BJ (cell line): ENCODE results near the gene FNDC3A. TPM values are rescaled to one million over a fixed set of nuclear protein-coding genes. Genes with fewer than 3 reads are reported as not detected.

Experiments
- CTCF ChIA-PET: fragments of 350-600 bp; formaldehyde crosslinking; extraction: SDS; loops from one replicate; lab custom pipeline; 2021; ENCODE audit warnings: antibody characterized with exemption, inconsistent platforms; lab: Yijun Ruan, JAX
- POLR2A ChIA-PET: fragments of 300-600 bp; sonication (Branson Sonifier 250); formaldehyde crosslinking; extraction: SDS; loops from one replicate; lab custom pipeline; 2021; ENCODE audit warnings: antibody characterized with exemption; lab: Charles Lee
- DNase-seq: peaks from one replicate; pipeline ENCODE4 v3.0.0-alpha.2; 2011; ENCODE audit warnings: low read depth
- H3K27me3 ChIP-seq: 2 replicates; pipeline ENCODE4 v1.6.0; 2011; ENCODE audit warnings: low read length; ENCODE audit not compliant: control insufficient read depth, insufficient read depth
- H3K36me3 ChIP-seq: 2 replicates; pipeline ENCODE4 v1.5.1; 2011; ENCODE audit warnings: low read length; ENCODE audit not compliant: control insufficient read depth, insufficient read depth
- H3K4me3 ChIP-seq: 2 replicates; pipeline ENCODE4 v1.5.1; 2011; ENCODE audit warnings: low read depth, mild to moderate bottlenecking, control low read depth, low read length
- polyA plus RNA-seq: library from polyadenylated mRNA; depleted of rRNA; stranded (reverse); fragments of >200 nt; gene quantifications from 2 replicates; pipeline ENCODE4 v1.2.3, GENCODE V29; 2011
- TF ChIP-seq, protein P1 (sequence below): IDR thresholded peaks from 2 replicates; pipeline ENCODE4 v1.5.1; 2011; ENCODE audit warnings: low read depth, mild to moderate bottlenecking, control low read depth, inconsistent platforms, low read length, moderate library complexity; ENCODE audit not compliant: insufficient read depth

FNDC3A gene
- polyA plus RNA-seq, 1 experiment, result 30.7 TPM

DNA sequence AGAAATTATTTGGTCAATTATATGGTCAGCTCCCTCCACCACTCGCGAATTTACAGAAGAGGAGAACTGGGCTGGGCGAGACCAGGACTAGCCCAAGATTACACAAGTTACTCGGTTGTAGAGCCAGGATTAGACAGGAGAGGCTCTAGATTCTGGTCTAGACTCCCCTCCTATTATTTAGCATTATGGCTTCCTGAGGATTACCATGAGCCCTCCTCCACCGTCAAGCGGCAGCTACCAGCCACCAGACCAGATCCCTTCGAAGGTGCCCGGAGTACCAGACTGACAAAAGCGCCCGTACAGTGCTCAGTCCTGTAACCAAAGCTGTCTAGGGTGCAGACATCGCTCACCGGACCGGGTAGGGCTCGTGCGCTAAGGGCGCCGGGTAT is 243.9 kb downstream of the FNDC3A start:
- POLR2A ChIA-PET, result no interaction called here
- TF ChIP-seq, protein P1, sequence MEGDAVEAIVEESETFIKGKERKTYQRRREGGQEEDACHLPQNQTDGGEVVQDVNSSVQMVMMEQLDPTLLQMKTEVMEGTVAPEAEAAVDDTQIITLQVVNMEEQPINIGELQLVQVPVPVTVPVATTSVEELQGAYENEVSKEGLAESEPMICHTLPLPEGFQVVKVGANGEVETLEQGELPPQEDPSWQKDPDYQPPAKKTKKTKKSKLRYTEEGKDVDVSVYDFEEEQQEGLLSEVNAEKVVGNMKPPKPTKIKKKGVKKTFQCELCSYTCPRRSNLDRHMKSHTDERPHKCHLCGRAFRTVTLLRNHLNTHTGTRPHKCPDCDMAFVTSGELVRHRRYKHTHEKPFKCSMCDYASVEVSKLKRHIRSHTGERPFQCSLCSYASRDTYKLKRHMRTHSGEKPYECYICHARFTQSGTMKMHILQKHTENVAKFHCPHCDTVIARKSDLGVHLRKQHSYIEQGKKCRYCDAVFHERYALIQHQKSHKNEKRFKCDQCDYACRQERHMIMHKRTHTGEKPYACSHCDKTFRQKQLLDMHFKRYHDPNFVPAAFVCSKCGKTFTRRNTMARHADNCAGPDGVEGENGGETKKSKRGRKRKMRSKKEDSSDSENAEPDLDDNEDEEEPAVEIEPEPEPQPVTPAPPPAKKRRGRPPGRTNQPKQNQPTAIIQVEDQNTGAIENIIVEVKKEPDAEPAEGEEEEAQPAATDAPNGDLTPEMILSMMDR, result no peak
- no peak overlapping the region for H3K4me3 ChIP-seq
- H3K27me3 ChIP-seq, result peaks cover 45% of the 10 kb centered on the region
- CTCF ChIA-PET, result interaction anchor here (0.6 to 0.8 kb wide), 2 partner anchors 121 to 271 kb away, joined by 3 read pairs; no protein-coding TSS in a partner anchor
- no peak for DNase-seq
- H3K36me3 ChIP-seq, result no peaks in the 10 kb centered on the region

DNA sequence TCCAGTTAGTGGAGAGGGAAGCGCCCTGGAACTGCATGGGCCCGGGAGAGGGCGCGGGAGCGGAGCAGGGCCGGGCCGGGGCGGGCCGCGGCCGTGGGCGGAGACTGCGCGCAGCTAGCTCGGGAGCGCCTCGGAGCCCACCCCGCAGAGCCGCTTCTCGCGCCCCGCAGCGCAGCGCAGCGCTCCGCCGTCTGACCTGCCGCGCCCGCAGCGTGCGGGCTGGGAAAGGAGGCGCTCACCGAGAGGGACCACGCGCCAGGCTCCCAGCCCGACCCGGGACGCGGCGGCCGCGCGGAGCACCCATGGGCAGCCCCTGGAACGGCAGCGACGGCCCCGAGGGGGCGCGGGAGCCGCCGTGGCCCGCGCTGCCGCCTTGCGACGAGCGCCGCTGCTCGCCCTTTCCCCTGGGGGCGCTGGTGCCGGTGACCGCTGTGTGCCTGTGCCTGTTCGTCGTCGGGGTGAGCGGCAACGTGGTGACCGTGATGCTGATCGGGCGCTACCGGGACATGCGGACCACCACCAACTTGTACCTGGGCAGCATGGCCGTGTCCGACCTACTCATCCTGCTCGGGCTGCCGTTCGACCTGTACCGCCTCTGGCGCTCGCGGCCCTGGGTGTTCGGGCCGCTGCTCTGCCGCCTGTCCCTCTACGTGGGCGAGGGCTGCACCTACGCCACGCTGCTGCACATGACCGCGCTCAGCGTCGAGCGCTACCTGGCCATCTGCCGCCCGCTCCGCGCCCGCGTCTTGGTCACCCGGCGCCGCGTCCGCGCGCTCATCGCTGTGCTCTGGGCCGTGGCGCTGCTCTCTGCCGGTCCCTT is 244.5 kb downstream of the FNDC3A start, which contains the start of gene MLNR:
MLNR (plus strand) TSS at position 303 of the 820 bp plus-strand sequence; CDS start at position 303, 0 bp downstream.
- CTCF ChIA-PET, result interaction anchor here (0.8 kb wide), 1 partner anchor 121 kb away, joined by 3 read pairs; no protein-coding TSS in a partner anchor
- H3K36me3 ChIP-seq, result no peaks in the 10 kb centered on the region

DNA sequence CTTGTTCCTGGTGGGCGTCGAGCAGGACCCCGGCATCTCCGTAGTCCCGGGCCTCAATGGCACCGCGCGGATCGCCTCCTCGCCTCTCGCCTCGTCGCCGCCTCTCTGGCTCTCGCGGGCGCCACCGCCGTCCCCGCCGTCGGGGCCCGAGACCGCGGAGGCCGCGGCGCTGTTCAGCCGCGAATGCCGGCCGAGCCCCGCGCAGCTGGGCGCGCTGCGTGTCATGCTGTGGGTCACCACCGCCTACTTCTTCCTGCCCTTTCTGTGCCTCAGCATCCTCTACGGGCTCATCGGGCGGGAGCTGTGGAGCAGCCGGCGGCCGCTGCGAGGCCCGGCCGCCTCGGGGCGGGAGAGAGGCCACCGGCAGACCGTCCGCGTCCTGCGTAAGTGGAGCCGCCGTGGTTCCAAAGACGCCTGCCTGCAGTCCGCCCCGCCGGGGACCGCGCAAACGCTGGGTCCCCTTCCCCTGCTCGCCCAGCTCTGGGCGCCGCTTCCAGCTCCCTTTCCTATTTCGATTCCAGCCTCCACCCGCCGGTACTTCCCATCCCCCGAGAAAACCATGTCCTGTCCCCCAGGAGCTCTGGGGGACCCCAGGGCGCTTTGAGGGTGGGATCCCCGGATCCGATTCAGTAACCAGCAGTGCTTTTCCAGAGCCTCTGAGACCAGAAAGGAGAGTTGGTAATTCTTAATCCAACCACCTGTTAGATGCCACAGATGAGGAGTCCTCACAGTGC is 245.3 kb downstream of the FNDC3A start:
- Histone ChIP-seq H3K27me3 (peaks cover 45% of the 10 kb centered on the region), H3K4me3 (no peak overlapping the region), H3K36me3 (no peaks in the 10 kb centered on the region)
- no peak for DNase-seq
- TF ChIP-seq, protein P1, result no peak
- POLR2A ChIA-PET, result no interaction called here
- CTCF ChIA-PET, result no interaction called here

More for the DNA sequence above, 244.5 kb downstream of the FNDC3A start, which contains the start of gene MLNR:
- TF ChIP-seq, protein P1, result no peak
- Histone ChIP-seq H3K4me3 (no peak within 1 kb of the TSS), H3K27me3 (peaks cover 45% of the 10 kb centered on the region)
- POLR2A ChIA-PET, result no interaction called here
- no peak for DNase-seq

DNA sequence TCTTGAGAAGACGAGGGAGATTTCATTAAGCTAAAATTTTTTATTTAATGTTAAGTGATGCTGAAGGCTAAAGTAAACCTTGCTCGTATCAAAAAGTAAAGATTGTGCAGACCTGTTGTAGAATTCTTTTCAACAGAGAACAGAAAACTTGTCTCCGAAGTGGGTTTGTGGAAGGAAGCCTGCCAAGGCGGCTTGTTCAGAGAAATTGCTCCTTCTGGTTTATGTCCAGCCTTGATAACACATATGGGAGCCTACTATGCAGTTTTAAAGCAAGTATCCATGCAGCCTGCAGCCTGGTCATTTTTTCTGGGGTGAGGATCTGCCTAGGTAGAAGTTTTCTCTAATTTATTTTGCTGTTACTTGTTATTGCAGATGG is 245.9 kb downstream of the FNDC3A start:
- Histone ChIP-seq H3K4me3 (no peak overlapping the region), H3K27me3 (peaks cover 42% of the 10 kb centered on the region), H3K36me3 (no peaks in the 10 kb centered on the region)
- CTCF ChIA-PET, result no interaction called here
- no peak for DNase-seq
- POLR2A ChIA-PET, result no interaction called here
- TF ChIP-seq, protein P1, result no peak
